ENCODE data around the gene MYLK4.
A peak's percentile ranks its signal among the peaks of the same experiment; 100 is the strongest.

MYLK4 gene

GRCh38 chr6:2750832-2751231, at the start of gene MYLK4:
Gene MYLK4 (minus strand): TSS chr6:2750922. CDS start chr6:2749294, 1,628 bp downstream.
- no peak for DNase-seq (ENCODE audit: low spot score)

- no peak for DNase-seq (ENCODE audit: low spot score)
Measured at GRCh38 chr6:2799936-2800527, 49.3 kb upstream of the MYLK4 start.

GRCh38 chr6:2798586-2799134, 47.9 kb upstream of the MYLK4 start:
- no peak for DNase-seq (ENCODE audit: low spot score)

GRCh38 chr6:2797564-2798031, 46.9 kb upstream of the MYLK4 start:
- DNase-seq (ENCODE audit: low spot score): no peak

GRCh38 chr6:2796861-2797260, 46.1 kb upstream of the MYLK4 start:
- no peak for DNase-seq (ENCODE audit: low spot score)

GRCh38 chr6:2795956-2796355, 45.2 kb upstream of the MYLK4 start:
- DNase-seq (ENCODE audit: low spot score): no peak

GRCh38 chr6:2795162-2795561, 44.4 kb upstream of the MYLK4 start:
- DNase-seq (ENCODE audit: low spot score): no peak

GRCh38 chr6:2794171-2794730, 43.5 kb upstream of the MYLK4 start:
- DNase-seq (ENCODE audit: low spot score): no peak

GRCh38 chr6:2793534-2794151, 42.9 kb upstream of the MYLK4 start:
- DNase-seq (ENCODE audit: low spot score): no peak

GRCh38 chr6:2792330-2793110, 41.8 kb upstream of the MYLK4 start:
- DNase-seq (ENCODE audit: low spot score): no peak

- DNase-seq (ENCODE audit: low spot score): no peak
Measured at GRCh38 chr6:2791450-2791974, 40.8 kb upstream of the MYLK4 start.

- DNase-seq (ENCODE audit: low spot score): peak; percentile 87
Measured at GRCh38 chr6:2790588-2791449, 40.1 kb upstream of the MYLK4 start.

- no peak for DNase-seq (ENCODE audit: low spot score)
Measured at GRCh38 chr6:2786269-2786668, 35.5 kb upstream of the MYLK4 start.

- no peak for DNase-seq (ENCODE audit: low spot score)
Measured at GRCh38 chr6:2784930-2785329, 34.2 kb upstream of the MYLK4 start.

GRCh38 chr6:2784061-2784460, 33.3 kb upstream of the MYLK4 start:
- no peak for DNase-seq (ENCODE audit: low spot score)

GRCh38 chr6:2783188-2783963, 32.7 kb upstream of the MYLK4 start:
- DNase-seq (ENCODE audit: low spot score): no peak

GRCh38 chr6:2782825-2783187, 32.1 kb upstream of the MYLK4 start:
- no peak for DNase-seq (ENCODE audit: low spot score)

GRCh38 chr6:2782356-2782708, 31.6 kb upstream of the MYLK4 start:
- DNase-seq (ENCODE audit: low spot score): no peak

GRCh38 chr6:2781685-2782355, 31.1 kb upstream of the MYLK4 start:
- no peak for DNase-seq (ENCODE audit: low spot score)

GRCh38 chr6:2780102-2780737, 29.5 kb upstream of the MYLK4 start:
- no peak for DNase-seq (ENCODE audit: low spot score)

Measured in Ammon's horn (tissue), 1 donor.